Measurements from ENCODE around the gene ABCA7. TPM values are rescaled to one million over a fixed set of nuclear protein-coding genes. Genes with fewer than 3 reads are reported as not detected.

The ABCA7 gene
- polyA plus RNA-seq, 1 donor from 2014 or later, result 51.8 TPM

GRCh38 chr19:1009981-1010538 is 29.8 kb upstream of the ABCA7 start:
- H3K79me2 ChIP-seq (replicated peaks; ENCODE audit: insufficient read depth, low read length), result no peaks in the 10 kb centered on the region
- H3K36me3 ChIP-seq (ENCODE audit: insufficient read depth, low read length), result no peaks in the 10 kb centered on the region
- no peaks in the 10 kb centered on the region for H4K20me1 ChIP-seq (ENCODE audit: insufficient read depth)
- no peaks in the 10 kb centered on the region for H3K9me3 ChIP-seq (ENCODE audit: low read length)
- H3K9me2 ChIP-seq (ENCODE audit: insufficient read depth, low read length), result no peaks in the 10 kb centered on the region
- TF ChIP-seq MXI1 (conservative IDR thresholded peaks at IDR 0.05; ENCODE audit: poor library complexity, severe bottlenecking) (no peak), CTCF (IDR thresholded peaks at IDR 0.05; ENCODE audit: poor library complexity, severe bottlenecking) (no peak), REST (IDR thresholded peaks at IDR 0.05; ENCODE audit: borderline replicate concordance) (no peak), POLR2AphosphoS5 (IDR thresholded peaks at IDR 0.05) (no peak), EP300 (conservative IDR thresholded peaks at IDR 0.05; ENCODE audit: poor library complexity, severe bottlenecking) (no peak), SMC3 (conservative IDR thresholded peaks at IDR 0.05; ENCODE audit: poor library complexity) (no peak), EZH2 (IDR thresholded peaks at IDR 0.05; ENCODE audit: borderline replicate concordance, insufficient read depth, low read length, poor library complexity, severe bottlenecking) (no peak), RAD21 (conservative IDR thresholded peaks at IDR 0.05) (no peak), TAF1 (IDR thresholded peaks at IDR 0.05; ENCODE audit: low read depth) (no peak)
- no peaks in the 10 kb centered on the region for H3F3A ChIP-seq (ENCODE audit: insufficient read depth, low read length, poor library complexity, severe bottlenecking)
- H3K4me3 ChIP-seq (ENCODE audit: low read length), result no peak overlapping the region
- no peak overlapping the region for H3K27ac ChIP-seq (ENCODE audit: low read length)
- no peak overlapping the region for H3K4me2 ChIP-seq (ENCODE audit: low read length)
- no peaks in the 10 kb centered on the region for H3K27me3 ChIP-seq (ENCODE audit: insufficient read depth, low read depth, low read length)
- H2AFZ ChIP-seq (ENCODE audit: low read depth, low read length), result no peak overlapping the region
- H3K9ac ChIP-seq (ENCODE audit: low read length), result no peak overlapping the region

- no peak overlapping the region for H3K4me2 ChIP-seq (ENCODE audit: low read length)
- no peaks in the 10 kb centered on the region for H3K36me3 ChIP-seq (ENCODE audit: insufficient read depth, low read length)
- no peak overlapping the region for H3K4me3 ChIP-seq (ENCODE audit: low read length)
- H3K79me2 ChIP-seq (replicated peaks; ENCODE audit: insufficient read depth, low read length), result peaks cover 5% of the 10 kb centered on the region
- no peaks in the 10 kb centered on the region for H4K20me1 ChIP-seq (ENCODE audit: insufficient read depth)
- no peak overlapping the region for H2AFZ ChIP-seq (ENCODE audit: low read depth, low read length)
- H3F3A ChIP-seq (ENCODE audit: insufficient read depth, low read length, poor library complexity, severe bottlenecking), result no peaks in the 10 kb centered on the region
- H3K27ac ChIP-seq (ENCODE audit: low read length), result no peak overlapping the region
- no peak for TF ChIP-seq RAD21 (conservative IDR thresholded peaks at IDR 0.05)
- no peak for TF ChIP-seq TAF1 (IDR thresholded peaks at IDR 0.05; ENCODE audit: low read depth)
- TF ChIP-seq EZH2 (IDR thresholded peaks at IDR 0.05; ENCODE audit: borderline replicate concordance, insufficient read depth, low read length, poor library complexity, severe bottlenecking), result no peak
- TF ChIP-seq POLR2AphosphoS5 (IDR thresholded peaks at IDR 0.05), result no peak
- no peak for TF ChIP-seq EP300 (conservative IDR thresholded peaks at IDR 0.05; ENCODE audit: poor library complexity, severe bottlenecking)
- no peak for TF ChIP-seq REST (IDR thresholded peaks at IDR 0.05; ENCODE audit: borderline replicate concordance)
- TF ChIP-seq SMC3 (conservative IDR thresholded peaks at IDR 0.05; ENCODE audit: poor library complexity), result no peak
- TF ChIP-seq MXI1 (conservative IDR thresholded peaks at IDR 0.05; ENCODE audit: poor library complexity, severe bottlenecking), result no peak
- no peak for TF ChIP-seq CTCF (IDR thresholded peaks at IDR 0.05; ENCODE audit: poor library complexity, severe bottlenecking)
- no peaks in the 10 kb centered on the region for H3K9me2 ChIP-seq (ENCODE audit: insufficient read depth, low read length)
- no peaks in the 10 kb centered on the region for H3K27me3 ChIP-seq (ENCODE audit: insufficient read depth, low read depth, low read length)
- no peak overlapping the region for H3K9ac ChIP-seq (ENCODE audit: low read length)
- no peaks in the 10 kb centered on the region for H3K9me3 ChIP-seq (ENCODE audit: low read length)
These were observed 29.1 kb upstream of the ABCA7 start for GRCh38 chr19:1010586-1011510.
